Measurements from ENCODE around the gene MAJIN.

GRCh38 chr11:64923944-64924909 is 47.7 kb downstream of the MAJIN start, which contains the start of gene PPP2R5B:
- peak in 1 of 2 donors; percentile 87 for TF ChIP-seq POLR2A (IDR thresholded peaks at IDR 0.05)
- TF ChIP-seq CTCF (IDR thresholded peaks at IDR 0.05): no peak

All from heart left ventricle (tissue), 13 donors.